ENCODE data around the gene CBFB. TPM values are rescaled to one million over a fixed set of nuclear protein-coding genes. Genes with fewer than 3 reads are reported as not detected.
"Not testable (repeated sequence)": the region's sequence is repeated elsewhere in the genome, so short reads cannot be mapped to it uniquely, and the experiment has no call there.

CBFB gene
- total and polyA plus RNA-seq, 2 experiments from 2014 or later: 52.3 to 53.3 TPM

DNA sequence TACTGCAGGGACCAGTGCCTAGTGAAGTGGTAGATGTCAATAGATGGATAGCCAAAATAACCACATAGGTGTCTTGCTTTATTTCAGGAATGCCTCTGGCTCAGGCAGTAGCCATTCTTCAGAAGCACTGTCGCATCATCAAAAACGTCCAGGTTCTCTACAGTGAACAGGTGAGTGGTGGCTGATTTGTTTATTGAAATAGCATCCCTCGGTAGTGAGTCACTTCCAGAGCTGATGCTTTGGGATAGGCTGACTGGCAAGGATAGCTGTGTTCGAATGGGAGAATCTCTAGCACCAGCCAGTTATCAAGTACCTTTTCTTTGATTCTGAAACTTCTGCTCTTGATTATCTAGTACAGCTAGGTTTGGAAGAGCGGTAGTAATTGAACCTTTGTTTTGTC, 91.1 kb downstream of the CBFB start:
- no peak overlapping the region for H3K4me2 ChIP-seq (ENCODE audit: unreplicated experiment)
- WGBS, 2 experiments (ENCODE audit: low coverage in 1 of 2, low lambda C conversion rate in 2 of 2, missing lambda C conversion rate in 2 of 2): 83 to 84% methylated on average over 5 of the region's 5 CpGs
- no peak overlapping the region for H3K9ac ChIP-seq
- TF ChIP-seq EZH2phosphoT487 (IDR thresholded peaks at IDR 0.05; ENCODE audit: insufficient read depth, low read depth) (no peak), EZH2 (IDR thresholded peaks at IDR 0.05; ENCODE audit: insufficient read depth, poor library complexity, severe bottlenecking) (no peak)
- peaks cover 54% of the 10 kb centered on the region for H3K79me2 ChIP-seq (ENCODE audit: insufficient read depth)
- H3F3A ChIP-seq (ENCODE audit: insufficient read depth): peaks cover 25% of the 10 kb centered on the region
- no peaks in the 10 kb centered on the region for H3K27me3 ChIP-seq (replicated peaks; ENCODE audit: insufficient read depth)
- H3K9me2 ChIP-seq (ENCODE audit: insufficient read depth): no peaks in the 10 kb centered on the region
- H3K4me3 ChIP-seq: no peak overlapping the region
- no peak overlapping the region for H3K27ac ChIP-seq
- H4K20me1 ChIP-seq (ENCODE audit: insufficient read depth): no peaks in the 10 kb centered on the region; the same call in 1 of the 2 replicates
- H3K9me3 ChIP-seq (ENCODE audit: low read depth): no peaks in the 10 kb centered on the region
- no peak overlapping the region for H2AFZ ChIP-seq
- peaks cover 13% of the 10 kb centered on the region for H3K4me1 ChIP-seq (ENCODE audit: insufficient read depth)
- 0 out of 2 replicates have a peak, but pooled peaks cover 11% of the 10 kb centered on the region for H3K36me3 ChIP-seq (ENCODE audit: low read depth)
- no peak for DNase-seq
- in situ Hi-C loops (cut with MboI): no loop called here

DNA sequence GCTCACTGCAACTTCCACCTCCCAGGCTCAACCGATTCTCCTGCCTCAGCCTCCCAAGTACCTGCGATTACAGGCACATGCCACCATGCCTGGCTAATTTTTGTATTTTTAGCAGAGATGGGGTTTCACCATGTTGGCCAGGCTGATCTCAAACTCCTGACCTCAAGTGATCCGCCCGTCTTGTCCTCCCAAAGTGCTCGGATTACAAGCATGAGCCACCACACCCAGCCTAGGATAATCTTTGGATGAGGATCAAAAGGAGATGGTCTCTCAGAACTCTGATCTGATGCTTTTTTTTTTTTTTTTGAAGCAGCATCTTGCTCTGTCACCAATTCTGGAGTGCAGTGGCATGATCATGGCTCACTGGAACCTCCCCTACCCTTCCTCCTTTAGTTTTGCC, 93.8 kb downstream of the CBFB start:
- H3F3A ChIP-seq (ENCODE audit: insufficient read depth); H3K27me3 ChIP-seq (replicated peaks; ENCODE audit: insufficient read depth); H3K4me1 ChIP-seq (ENCODE audit: insufficient read depth); H2AFZ ChIP-seq; DNase-seq; H3K27ac ChIP-seq; H4K20me1 ChIP-seq (ENCODE audit: insufficient read depth); H3K9me2 ChIP-seq (ENCODE audit: insufficient read depth); H3K4me2 ChIP-seq (ENCODE audit: unreplicated experiment); in situ Hi-C loops (cut with MboI); H3K9me3 ChIP-seq (ENCODE audit: low read depth); H3K4me3 ChIP-seq; H3K9ac ChIP-seq: not testable (repeated sequence)
- WGBS, 2 experiments (ENCODE audit: low coverage in 1 of 2, low lambda C conversion rate in 2 of 2, missing lambda C conversion rate in 2 of 2): 93 to 95% methylated on average over 5 of the region's 5 CpGs
- Histone ChIP-seq H3K79me2 (ENCODE audit: insufficient read depth) (peaks cover 29% of the 10 kb centered on the region), H3K36me3 (ENCODE audit: low read depth) (0 out of 2 replicates have a peak, but pooled peaks cover 11% of the 10 kb centered on the region)

DNA sequence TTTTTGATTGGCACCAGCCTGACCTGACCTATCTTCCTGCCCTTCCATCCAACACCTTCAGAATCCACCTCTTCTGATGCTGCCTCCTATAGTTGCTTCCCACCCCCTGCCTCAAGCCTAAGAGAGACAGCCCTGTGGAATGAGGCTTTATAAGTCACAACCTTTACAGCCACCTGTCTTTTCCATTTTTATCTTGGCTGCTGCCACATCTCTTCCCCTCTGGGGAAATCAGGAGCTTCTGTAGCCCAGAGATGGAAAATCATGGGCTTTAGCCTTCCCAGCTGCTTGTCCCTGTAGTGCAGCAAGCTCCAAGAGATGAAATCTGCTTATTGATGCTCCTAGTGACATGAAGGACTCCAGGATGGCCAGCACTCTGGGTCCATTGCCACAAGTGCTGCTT, 99.5 kb downstream of the CBFB start:
- Histone ChIP-seq H3K4me3 (no peak overlapping the region), H3K9me2 (ENCODE audit: insufficient read depth) (no peaks in the 10 kb centered on the region), H3K9me3 (ENCODE audit: low read depth) (no peaks in the 10 kb centered on the region), H3K27me3 (replicated peaks; ENCODE audit: insufficient read depth) (no peaks in the 10 kb centered on the region), H2AFZ (no peak overlapping the region), H4K20me1 (ENCODE audit: insufficient read depth) (no peaks in the 10 kb centered on the region), H3K9ac (no peak overlapping the region), H3F3A (ENCODE audit: insufficient read depth) (no peaks in the 10 kb centered on the region), H3K4me2 (ENCODE audit: unreplicated experiment) (no peak overlapping the region), H3K27ac (no peak overlapping the region), H3K36me3 (ENCODE audit: low read depth) (peaks cover 18% of the 10 kb centered on the region; the same call in 1 of the 2 replicates), H3K79me2 (ENCODE audit: insufficient read depth) (peaks cover 3% of the 10 kb centered on the region), H3K4me1 (ENCODE audit: insufficient read depth) (no peaks in the 10 kb centered on the region)
- no peak for DNase-seq
- in situ Hi-C loops (cut with MboI): no loop called here
- TF ChIP-seq EZH2phosphoT487 (IDR thresholded peaks at IDR 0.05; ENCODE audit: insufficient read depth, low read depth): no peak
- TF ChIP-seq EZH2 (IDR thresholded peaks at IDR 0.05; ENCODE audit: insufficient read depth, poor library complexity, severe bottlenecking): no peak

DNA sequence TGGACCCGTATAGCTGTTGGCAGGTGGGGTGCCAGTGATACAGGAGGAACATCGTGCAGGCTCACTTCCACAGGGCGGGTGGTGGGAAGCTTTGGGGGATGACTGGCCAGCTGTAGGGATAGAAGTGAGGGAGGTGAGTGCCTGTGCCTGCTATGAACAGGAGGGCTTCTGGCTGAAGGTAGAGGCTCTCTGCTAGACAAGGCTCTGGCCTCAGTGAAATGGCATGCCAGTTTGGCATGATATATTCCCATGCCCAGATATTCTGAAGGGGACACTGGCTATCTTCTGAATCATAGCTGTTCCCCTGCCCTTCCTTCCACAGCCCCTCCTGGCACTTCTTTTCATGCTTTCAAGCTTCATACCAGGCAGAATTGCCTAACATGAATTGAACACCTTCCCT, 99.9 kb downstream of the CBFB start:
- H4K20me1 ChIP-seq (ENCODE audit: insufficient read depth): no peaks in the 10 kb centered on the region
- H2AFZ ChIP-seq: no peak overlapping the region
- H3K36me3 ChIP-seq (ENCODE audit: low read depth): peaks cover 18% of the 10 kb centered on the region; the same call in 1 of the 2 replicates
- in situ Hi-C loops (cut with MboI): no loop called here
- no peaks in the 10 kb centered on the region for H3K9me3 ChIP-seq (ENCODE audit: low read depth)
- 97 to 100% methylated on average over 3 of the region's 3 CpGs for WGBS, 2 experiments (ENCODE audit: low coverage in 1 of 2, low lambda C conversion rate in 2 of 2, missing lambda C conversion rate in 2 of 2)
- no peak overlapping the region for H3K4me3 ChIP-seq
- no peak overlapping the region for H3K27ac ChIP-seq
- no peak overlapping the region for H3K9ac ChIP-seq
- no peak for DNase-seq
- H3K27me3 ChIP-seq (replicated peaks; ENCODE audit: insufficient read depth): no peaks in the 10 kb centered on the region
- no peaks in the 10 kb centered on the region for H3F3A ChIP-seq (ENCODE audit: insufficient read depth)
- no peak overlapping the region for H3K4me2 ChIP-seq (ENCODE audit: unreplicated experiment)
- H3K9me2 ChIP-seq (ENCODE audit: insufficient read depth): no peaks in the 10 kb centered on the region
- no peaks in the 10 kb centered on the region for H3K4me1 ChIP-seq (ENCODE audit: insufficient read depth)
- no peaks in the 10 kb centered on the region; the same call in 1 of the 2 replicates for H3K79me2 ChIP-seq (ENCODE audit: insufficient read depth)
- TF ChIP-seq EZH2 (IDR thresholded peaks at IDR 0.05; ENCODE audit: insufficient read depth, poor library complexity, severe bottlenecking) (no peak), EZH2phosphoT487 (IDR thresholded peaks at IDR 0.05; ENCODE audit: insufficient read depth, low read depth) (no peak)

DNA sequence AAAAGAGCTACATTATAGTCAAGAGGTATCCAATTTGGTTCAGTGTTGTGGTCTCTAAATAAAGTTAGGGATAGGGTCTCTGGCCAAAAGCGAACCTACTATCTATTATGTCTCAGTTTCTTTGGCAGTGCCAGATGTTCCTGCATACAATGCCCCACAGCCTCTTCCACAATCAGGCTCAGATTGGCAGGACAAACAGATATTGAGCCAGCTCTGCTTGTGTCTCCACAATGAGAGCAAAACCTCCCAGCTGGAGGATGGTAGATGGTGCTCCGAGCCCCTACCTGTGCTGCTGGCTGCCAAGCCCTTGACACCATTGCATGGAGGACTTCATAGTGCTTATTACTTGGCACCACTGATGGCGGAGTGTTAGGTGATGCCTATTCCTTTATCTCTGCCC, 100.5 kb downstream of the CBFB start:
- H4K20me1 ChIP-seq (ENCODE audit: insufficient read depth): no peaks in the 10 kb centered on the region
- H3K27ac ChIP-seq: no peak overlapping the region
- H3K9ac ChIP-seq: no peak overlapping the region
- H3K79me2 ChIP-seq (ENCODE audit: insufficient read depth): no peaks in the 10 kb centered on the region
- in situ Hi-C loops (cut with MboI): no loop called here
- no peaks in the 10 kb centered on the region for H3F3A ChIP-seq (ENCODE audit: insufficient read depth)
- no peak for TF ChIP-seq EZH2phosphoT487 (IDR thresholded peaks at IDR 0.05; ENCODE audit: insufficient read depth, low read depth)
- no peak for TF ChIP-seq EZH2 (IDR thresholded peaks at IDR 0.05; ENCODE audit: insufficient read depth, poor library complexity, severe bottlenecking)
- DNase-seq: no peak
- H3K9me2 ChIP-seq (ENCODE audit: insufficient read depth): no peaks in the 10 kb centered on the region
- WGBS, 2 experiments (ENCODE audit: low coverage in 1 of 2, low lambda C conversion rate in 2 of 2, missing lambda C conversion rate in 2 of 2): 96 to 98% methylated on average over 3 of the region's 3 CpGs
- no peak overlapping the region for H3K4me3 ChIP-seq
- no peaks in the 10 kb centered on the region for H3K4me1 ChIP-seq (ENCODE audit: insufficient read depth)
- H3K9me3 ChIP-seq (ENCODE audit: low read depth): no peaks in the 10 kb centered on the region
- H2AFZ ChIP-seq: no peak overlapping the region
- peaks cover 18% of the 10 kb centered on the region; the same call in 1 of the 2 replicates for H3K36me3 ChIP-seq (ENCODE audit: low read depth)
- no peak overlapping the region for H3K4me2 ChIP-seq (ENCODE audit: unreplicated experiment)
- H3K27me3 ChIP-seq (replicated peaks; ENCODE audit: insufficient read depth): no peaks in the 10 kb centered on the region
